DMS53 (cell line): ENCODE results near the gene ADCY6.
"Not testable (repeated sequence)": the region's sequence is repeated elsewhere in the genome, so short reads cannot be mapped to it uniquely, and the experiment has no call there.

Experiments
- DNase-seq: peaks from one replicate; lab custom pipeline; 2025; lab: John Stamatoyannopoulos, UW

The ADCY6 gene

GRCh38 chr12:48750769-48751356 is 38.0 kb downstream of the ADCY6 start:
- DNase-seq: peak; percentile 21

- no peak for DNase-seq
These were observed 38.7 kb downstream of the ADCY6 start for GRCh38 chr12:48750215-48750614.

- DNase-seq: peak; percentile 81
These were observed 44.5 kb downstream of the ADCY6 start for GRCh38 chr12:48744251-48745008.

- DNase-seq: no peak
These were observed 49.1 kb downstream of the ADCY6 start for GRCh38 chr12:48739618-48740269.

GRCh38 chr12:48736456-48736855 is 52.4 kb downstream of the ADCY6 start:
- no peak for DNase-seq

GRCh38 chr12:48728807-48729206 is 60.1 kb downstream of the ADCY6 start:
- DNase-seq: no peak

- not testable (repeated sequence) for DNase-seq
These were observed 68.2 kb downstream of the ADCY6 start for GRCh38 chr12:48720737-48721136.

- not testable (repeated sequence) for DNase-seq
These were observed 68.7 kb downstream of the ADCY6 start for GRCh38 chr12:48720171-48720570.

- DNase-seq: not testable (repeated sequence)
These were observed 69.9 kb downstream of the ADCY6 start for GRCh38 chr12:48719002-48719401.

GRCh38 chr12:48717252-48717695 is 71.6 kb downstream of the ADCY6 start:
- DNase-seq: peak; percentile 57

GRCh38 chr12:48716493-48717251 is 72.2 kb downstream of the ADCY6 start, which contains the start of gene CCNT1:
TSS of gene CCNT1 (minus strand) at chr12:48716707. CDS start at chr12:48716675, 32 bp downstream.
- peak; percentile 100 for DNase-seq
